K562 (cell line): ENCODE measurements around the gene SMIM35. TPM values are rescaled to one million over a fixed set of nuclear protein-coding genes. Genes with fewer than 3 reads are reported as not detected.

Experiments
- ATAC-seq: fragments of 200-7000 bp; cut with Tn5 transposase; 3 replicates; pipeline ENCODE4 v1.9.1; 2020; ENCODE audit warnings: moderate library complexity
- BruUV-seq: library from RNA; stranded (reverse); fragments of 400-500 nt; replicated peaks from 2 replicates; lab custom pipeline; 2021; lab: Mats Ljungman, UMichigan
- CTCF ChIA-PET: fragments of 300-600 bp; formaldehyde crosslinking; extraction: SDS; loops from one replicate; lab custom pipeline; 2021; ENCODE audit warnings: low intra/inter-chr PET ratio; lab: Yijun Ruan, JAX
- POLR2A ChIA-PET: fragments of 300-600, 350-650 bp; sonication (Branson Sonifier 250); formaldehyde crosslinking; extraction: SDS; loops from one replicate; lab custom pipeline; 2021; ENCODE audit warnings: antibody characterized with exemption, inconsistent platforms; lab: Yijun Ruan, JAX
- DNase-seq, 4 experiments: peaks; one replicate each; pipeline versions ENCODE4 v3.0.0 to v3.0.0-alpha.2; 2011 to 2018; ENCODE audit warnings: low spot score in 3 of 4, mixed read lengths in 3 of 4; ENCODE audit errors: extremely low read depth in 1 of 4
- FAIRE-seq: peaks from 2 replicates; lab custom pipeline; 2011; peaks lifted over from hg19 to GRCh38; lab: Jason Lieb, UNC
- H2AFZ ChIP-seq: 2 replicates; pipeline ENCODE4 v1.6.0; 2011; ENCODE audit warnings: low read depth, low read length, control low read depth, inconsistent platforms
- H3K27ac ChIP-seq: fragments of 200-600 bp; 3 replicates; pipeline ENCODE4 v1.8.0; 2011; ENCODE audit warnings: low read depth, mild to moderate bottlenecking, control low read depth, inconsistent platforms, low read length, moderate library complexity, mixed read lengths; ENCODE audit errors: extremely low read depth
- H3K27me3 ChIP-seq, 2 experiments: fragments of 300-600 bp in 1 of 2; 2 replicates in 1 of 2; 3 replicates in 1 of 2; pipeline versions ENCODE4 v1.6.0 to v1.8.0; 2011; ENCODE audit warnings: inconsistent platforms in 2 of 2, low read length in 2 of 2, mild to moderate bottlenecking in 1 of 2, mixed read lengths in 1 of 2, moderate library complexity in 1 of 2; ENCODE audit not compliant: control insufficient read depth in 2 of 2, insufficient read depth in 2 of 2
- H3K36me3 ChIP-seq: fragments of 300-600 bp; 3 replicates; pipeline ENCODE4 v1.8.0; 2011; ENCODE audit warnings: mild to moderate bottlenecking, low read length, inconsistent platforms; ENCODE audit not compliant: control insufficient read depth, insufficient read depth
- H3K4me1 ChIP-seq, 2 experiments: fragments of 200-600 bp in 1 of 2; replicated peaks in 1 of 2; 2 replicates in 1 of 2; 3 replicates in 1 of 2; pipeline versions ENCODE4 v1.5.1 to v1.8.0; 2011; ENCODE audit warnings: inconsistent platforms in 2 of 2, low read length in 2 of 2, mild to moderate bottlenecking in 1 of 2, mixed read lengths in 1 of 2, moderate library complexity in 1 of 2; ENCODE audit not compliant: control insufficient read depth in 2 of 2, insufficient read depth in 2 of 2
- H3K4me2 ChIP-seq: 2 replicates; pipeline ENCODE4 v1.6.1; 2011; ENCODE audit warnings: low read length, control low read depth, inconsistent platforms, mixed read lengths; ENCODE audit not compliant: insufficient read depth
- H3K4me3 ChIP-seq: fragments of 200-600 bp; sonication (generic), shearing (Covaris generic); 2 replicates; pipeline ENCODE4 v1.5.1; 2016; ENCODE audit warnings: control low read depth, inconsistent platforms
- H3K79me2 ChIP-seq: fragments of 200-600 bp; 3 replicates; pipeline ENCODE4 v1.8.0; 2011; ENCODE audit warnings: low read length, inconsistent platforms; ENCODE audit not compliant: control insufficient read depth, insufficient read depth
- H3K9ac ChIP-seq, 2 experiments: 2 replicates each; pipeline versions ENCODE4 v1.6.0 to v1.6.1; 2011; ENCODE audit warnings: low read depth in 2 of 2, low read length in 2 of 2, control low read depth in 1 of 2, inconsistent platforms in 1 of 2, mild to moderate bottlenecking in 1 of 2, mixed read lengths in 1 of 2; ENCODE audit not compliant: insufficient read depth in 1 of 2
- H3K9me1 ChIP-seq: one replicate; pipeline ENCODE4 v1.6.0; 2011; ENCODE audit warnings: inconsistent platforms, mild to moderate bottlenecking, low read length, moderate library complexity; ENCODE audit not compliant: control insufficient read depth, insufficient read depth
- H3K9me3 ChIP-seq: replicated peaks from 2 replicates; pipeline ENCODE4 v1.5.1; 2011; ENCODE audit warnings: low read depth, low read length, inconsistent platforms; ENCODE audit not compliant: control insufficient read depth, insufficient read depth
- H4K20me1 ChIP-seq: replicated peaks from 2 replicates; pipeline ENCODE4 v1.6.1; 2011; ENCODE audit warnings: low read length, inconsistent platforms, mixed read lengths; ENCODE audit not compliant: control insufficient read depth, insufficient read depth
- ADNP ChIP-seq: fragments of 200-800 bp; sonication (Bioruptor generic); IDR thresholded peaks from 2 replicates; pipeline ENCODE4 v1.6.1; 2016; ENCODE audit warnings: missing genetic modification characterization, missing compliant biosample characterization
- C11orf30 ChIP-seq: fragments of 450-650 bp; IDR thresholded peaks from 2 replicates; pipeline ENCODE4 v1.6.1; 2016; ENCODE audit warnings: low read depth, mild to moderate bottlenecking
- CEBPG ChIP-seq, 3 experiments: fragments of 200-800 bp in 1 of 3; sonication (Bioruptor generic) in 1 of 3; sonication (generic) in 1 of 3; formaldehyde crosslinking in 1 of 3; IDR thresholded peaks in 2 of 3; conservative IDR thresholded peaks in 1 of 3; 2 replicates each; pipeline versions ENCODE4 v1.6.1 to v1.8.0; 2016 to 2022; ENCODE audit warnings: missing compliant biosample characterization in 2 of 3, missing genetic modification characterization in 2 of 3, mild to moderate bottlenecking in 1 of 3, missing genetic modification reagents in 1 of 3
- FOXP1 ChIP-seq: sonication (generic); formaldehyde crosslinking; IDR thresholded peaks from 2 replicates; pipeline ENCODE4 v1.8.0; 2022; ENCODE audit warnings: mild to moderate bottlenecking, missing genetic modification reagents
- GTF2F1 ChIP-seq: IDR thresholded peaks from 2 replicates; pipeline ENCODE4 v1.6.1; 2011; ENCODE audit warnings: low read depth, low read length, improper control_type of control experiment
- KDM1A ChIP-seq, 2 experiments: fragments of 450-650 bp; IDR thresholded peaks; 2 replicates each; pipeline ENCODE4 v1.6.1; 2016; ENCODE audit warnings: mild to moderate bottlenecking in 2 of 2
- LARP7 ChIP-seq: fragments of 450-650 bp; IDR thresholded peaks from 2 replicates; pipeline ENCODE4 v1.6.1; 2016
- LCOR ChIP-seq: sonication (generic); formaldehyde crosslinking; IDR thresholded peaks from 2 replicates; pipeline ENCODE4 v1.8.0; 2022; ENCODE audit warnings: mild to moderate bottlenecking, missing genetic modification reagents
- MAFF ChIP-seq: IDR thresholded peaks from 2 replicates; pipeline ENCODE4 v1.6.1; 2012; ENCODE audit warnings: low read length, improper control_type of control experiment
- MEF2D ChIP-seq: conservative IDR thresholded peaks from 2 replicates; pipeline ENCODE4 v1.6.1; 2016; ENCODE audit warnings: low read depth, missing genetic modification characterization, missing compliant biosample characterization
- MXD1 ChIP-seq: fragments of 250-450 bp; sonication (Bioruptor Pico); IDR thresholded peaks from 2 replicates; pipeline ENCODE4 v1.8.0; 2021; ENCODE audit warnings: borderline replicate concordance, mild to moderate bottlenecking, moderate library complexity; ENCODE audit not compliant: poor library complexity, severe bottlenecking
- NCOA6 ChIP-seq: fragments of 450-650 bp; IDR thresholded peaks from 2 replicates; pipeline ENCODE4 v1.6.1; 2017; ENCODE audit warnings: mild to moderate bottlenecking
- NFE2 ChIP-seq: IDR thresholded peaks from 2 replicates; pipeline ENCODE4 v1.6.1; 2014; ENCODE audit warnings: antibody characterized with exemption, low read depth
- RBFOX2 ChIP-seq: fragments of 200-400 bp; formaldehyde crosslinking; IDR thresholded peaks from 2 replicates; pipeline ENCODE4 v1.6.1; 2017; ENCODE audit warnings: low read depth, mild to moderate bottlenecking, low read length, moderate library complexity
- RNF2 ChIP-seq: sonication (generic); IDR thresholded peaks from 2 replicates; pipeline ENCODE4 v1.6.1; 2016
- SP1 ChIP-seq: sonication (generic); formaldehyde crosslinking; IDR thresholded peaks from 2 replicates; pipeline ENCODE4 v1.8.1; 2022; ENCODE audit warnings: mild to moderate bottlenecking, missing genetic modification reagents
- ZNF395 ChIP-seq: fragments of 200-800 bp; sonication (Bioruptor generic); IDR thresholded peaks from 2 replicates; pipeline ENCODE4 v1.6.1; 2017; ENCODE audit warnings: missing genetic modification characterization, missing compliant biosample characterization
- WGBS: fragments of 100-300 bp; shearing (Covaris generic); methylation state at CpG from one replicate; pipeline ENCODE4 v1.1.6; 2016; ENCODE audit warnings: low coverage, mixed read lengths; ENCODE audit not compliant: insufficient coverage; ENCODE audit errors: missing lambda C conversion rate; 5-methylcytosine and 5-hydroxymethylcytosine counted together
- in situ Hi-C: fragments of 300-500 bp; cut with MboI; formaldehyde crosslinking; loops from 4 replicates; pipeline ENCODE4 v1.15.0; 2018; ENCODE audit warnings: inconsistent platforms, mixed read lengths
- intact Hi-C: fragments of 100-400 bp; cut with micrococcal nuclease; formaldehyde crosslinking; loops from 2 replicates; pipeline ENCODE4 v1.14.2; 2022
- polyA plus RNA-seq, 8 experiments: library from polyadenylated mRNA; depleted of rRNA in 4 of 8; stranded (reverse) in 5 of 8; unstranded in 3 of 8; fragments of >200 nt; fragmentation: Nextera tagmentation in 2 of 8; fragmentation: Illumina TruSeq in 1 of 8; extraction: Ambion mirVana in 2 of 8; extraction: Trizol in 1 of 8; gene quantifications; 2 replicates each; pipeline versions ENCODE4 v1.2.1 to v1.2.3, GENCODE V29; 2011 to 2014; ENCODE audit warnings: inconsistent platforms in 1 of 8, missing spikeins in 1 of 8
- total RNA-seq, 7 experiments: library from RNA; depleted of rRNA in 6 of 7; stranded (reverse); fragments of >200 nt in 6 of 7; fragmentation: Illumina TruSeq in 2 of 7; extraction: Trizol in 2 of 7; gene quantifications; 2 replicates each; pipeline versions ENCODE4 v1.2.1 to v1.2.3, GENCODE V29; 2011 to 2021; ENCODE audit warnings: low replicate concordance in 1 of 7

SMIM35 gene
- total and polyA plus RNA-seq, 9 of the 15 experiments (the other 6 are each of a cell fraction or from before 2014, with no cell fraction given): 0.03 TPM; not detected in 7

GRCh38 chr11:118095493-118095892 lies 8.7 kb upstream of the SMIM35 start:
- peak overlapping the region; percentile 67 for H2AFZ ChIP-seq
- H3K4me1 ChIP-seq: peaks cover 8 to 14% of the 10 kb centered on the region in 2 experiments; a peak in 3 of 5 replicates
- no peak overlapping the region for H3K4me3 ChIP-seq
- BruUV-seq: no TSS peak
- WGBS: 24% methylated on average over 4 of the region's 4 CpGs
- ChIA-PET POLR2A (interaction anchor here (0.6 to 1.4 kb wide), 6 partner anchors 10 to 251 kb away, joined by 3 read pairs; no protein-coding TSS in a partner anchor), CTCF (no interaction called here)
- H3K9ac ChIP-seq: no peak overlapping the region; a peak in 1 of 4 replicates
- DNase-seq (no peak), ATAC-seq (peak; percentile 39), FAIRE-seq (no peak)
- no peaks in the 10 kb centered on the region for H3K9me3 ChIP-seq
- no peak overlapping the region for H3K4me2 ChIP-seq
- no peaks in the 10 kb centered on the region for H3K79me2 ChIP-seq
- no peaks in the 10 kb centered on the region for H3K36me3 ChIP-seq
- intact Hi-C loops (no loop called here), in situ Hi-C loops (no loop called here)
- no peaks in the 10 kb centered on the region for H3K9me1 ChIP-seq
- H3K27me3 ChIP-seq: no peaks in the 10 kb centered on the region
- no peaks in the 10 kb centered on the region for H4K20me1 ChIP-seq
- no peak overlapping the region for H3K27ac ChIP-seq
- TF ChIP-seq MXD1 (CRISPR knock-in tag): no peak
- no peak for TF ChIP-seq LARP7
- peak; percentile 68 for TF ChIP-seq C11orf30
- no peak for TF ChIP-seq FOXP1 (CRISPR knock-in tag)
- peak; percentile 14; the same call in 1 of the 2 replicates for TF ChIP-seq MAFF
- no peak for TF ChIP-seq KDM1A (IDR thresholded peaks at IDR 0.05)
- no peak for TF ChIP-seq ZNF395 (CRISPR knock-in tag)
- TF ChIP-seq LCOR (CRISPR knock-in tag): no peak
- no peak for TF ChIP-seq GTF2F1
- no peak for TF ChIP-seq MEF2D (tag)
- TF ChIP-seq RNF2: no peak
- no peak for TF ChIP-seq NCOA6
- TF ChIP-seq CEBPG (CRISPR knock-in tag; IDR thresholded peaks at IDR 0.05): no peak
- TF ChIP-seq CEBPG (tag; conservative IDR thresholded peaks at IDR 0.05 in 1 of 2, IDR thresholded peaks at IDR 0.05 in 1 of 2): no peak
- no peak for TF ChIP-seq RBFOX2
- TF ChIP-seq ADNP: no peak
- peak; percentile 49 for TF ChIP-seq NFE2
- no peak for TF ChIP-seq SP1 (CRISPR knock-in tag)
